NCI-H1930 (cell line): ENCODE measurements around the gene ORM1.
A peak's percentile ranks its signal among the peaks of the same experiment; 100 is the strongest.

ENCODE experiments used
- DNase-seq, 2 experiments: peaks; one replicate each; lab custom pipeline; 2025; lab: John Stamatoyannopoulos, UW

Gene ORM1

GRCh38 chr9:114287763-114288192 lies 35.1 kb upstream of the ORM1 start:
- no peak for DNase-seq

- no peak for DNase-seq
These were observed 34.5 kb upstream of the ORM1 start for GRCh38 chr9:114288193-114289091.

DNA sequence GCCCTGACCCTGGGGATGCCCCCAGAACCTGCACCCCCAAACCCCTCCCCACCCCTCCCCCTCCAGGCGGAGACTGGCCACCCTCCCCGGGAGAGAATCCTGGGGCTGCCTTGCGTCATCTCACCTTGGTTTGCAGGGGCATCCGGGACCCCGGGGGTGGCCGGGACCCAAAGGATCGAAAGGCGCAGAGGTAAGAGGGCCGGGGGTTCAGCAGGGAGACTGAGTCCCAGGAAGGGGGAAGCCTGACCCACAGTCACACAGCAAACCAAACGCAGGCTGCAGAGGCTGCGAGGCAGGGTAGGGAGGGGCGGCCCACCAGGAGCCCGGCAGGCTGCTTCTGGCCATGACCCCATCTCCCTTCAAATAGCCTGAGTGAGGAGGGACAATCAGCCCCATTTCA lies 33.8 kb upstream of the ORM1 start:
- DNase-seq, result no peak

DNA sequence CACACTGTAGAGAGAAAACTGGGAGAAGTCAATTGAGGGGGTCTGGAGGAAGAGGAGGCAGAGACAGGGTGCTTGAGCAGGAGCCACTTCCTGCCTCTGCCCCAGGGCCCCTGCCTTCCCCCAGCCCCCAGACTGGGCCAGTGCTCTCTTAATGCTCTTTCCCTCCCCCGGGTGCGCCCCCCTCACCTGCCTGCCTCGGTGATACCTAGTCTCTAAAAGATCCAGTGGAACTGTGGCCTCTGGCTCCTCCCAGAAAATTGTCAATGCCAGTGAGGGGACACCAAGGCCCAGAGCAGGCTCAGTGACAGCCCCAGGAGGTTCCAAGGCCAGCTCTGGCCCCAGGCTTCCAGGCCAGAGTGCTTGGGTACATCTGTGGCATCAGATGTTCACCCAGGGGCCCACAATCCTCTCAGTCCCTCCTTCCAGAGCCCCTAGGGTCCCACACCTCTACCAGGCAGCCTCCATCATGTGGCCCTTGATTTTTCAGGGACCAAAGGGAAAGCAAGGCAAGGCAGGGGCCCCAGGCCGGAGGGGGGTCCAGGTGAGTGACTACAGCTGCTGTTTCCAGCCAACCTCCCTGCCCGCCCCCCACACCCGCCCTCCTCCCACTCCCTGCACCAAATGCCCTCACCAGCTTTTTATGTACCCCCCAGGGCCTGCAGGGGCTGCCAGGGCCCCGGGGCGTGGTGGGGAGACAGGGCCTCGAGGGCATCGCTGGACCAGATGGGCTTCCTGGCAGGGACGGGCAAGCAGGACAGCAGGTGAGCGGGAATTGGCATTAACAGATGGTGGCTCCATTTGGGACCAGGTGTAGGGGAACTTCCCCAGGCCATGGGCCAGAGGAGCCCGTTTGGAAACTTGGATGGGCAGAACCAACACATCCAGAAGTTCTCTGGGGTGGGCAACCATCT lies 33.1 kb upstream of the ORM1 start:
- no peak for DNase-seq

- no peak for DNase-seq
These were observed 32.3 kb upstream of the ORM1 start for GRCh38 chr9:114290561-114290986.

- peak; percentile 25 to 52 for DNase-seq
These were observed 31.8 kb upstream of the ORM1 start for GRCh38 chr9:114291064-114291474.

GRCh38 chr9:114291886-114292590 lies 30.9 kb upstream of the ORM1 start:
- no peak for DNase-seq

DNA sequence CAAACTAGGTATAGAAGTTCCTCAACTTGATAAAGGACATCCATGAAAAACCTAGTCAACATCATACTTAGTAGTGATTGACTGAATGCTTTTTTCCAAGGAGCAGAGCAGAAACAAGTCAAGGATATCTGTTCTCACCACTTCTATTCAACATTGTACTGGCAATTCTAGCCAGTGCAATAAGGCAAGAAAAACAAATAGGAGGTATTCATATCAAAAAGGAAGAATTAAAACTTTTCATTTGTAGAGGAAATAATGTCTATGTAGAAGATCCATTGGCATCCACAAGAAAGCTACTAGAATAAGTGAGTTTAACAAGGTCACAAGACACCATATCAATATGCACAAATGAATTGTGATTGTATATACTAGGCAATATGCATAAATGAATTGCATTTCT lies 28.2 kb upstream of the ORM1 start:
- DNase-seq, result no peak

- no peak for DNase-seq
These were observed 26.6 kb upstream of the ORM1 start for GRCh38 chr9:114296338-114296737.

- no peak for DNase-seq
These were observed 23.4 kb upstream of the ORM1 start for GRCh38 chr9:114299286-114300152.

- no peak for DNase-seq
These were observed 22.6 kb upstream of the ORM1 start for GRCh38 chr9:114300153-114300845.

DNA sequence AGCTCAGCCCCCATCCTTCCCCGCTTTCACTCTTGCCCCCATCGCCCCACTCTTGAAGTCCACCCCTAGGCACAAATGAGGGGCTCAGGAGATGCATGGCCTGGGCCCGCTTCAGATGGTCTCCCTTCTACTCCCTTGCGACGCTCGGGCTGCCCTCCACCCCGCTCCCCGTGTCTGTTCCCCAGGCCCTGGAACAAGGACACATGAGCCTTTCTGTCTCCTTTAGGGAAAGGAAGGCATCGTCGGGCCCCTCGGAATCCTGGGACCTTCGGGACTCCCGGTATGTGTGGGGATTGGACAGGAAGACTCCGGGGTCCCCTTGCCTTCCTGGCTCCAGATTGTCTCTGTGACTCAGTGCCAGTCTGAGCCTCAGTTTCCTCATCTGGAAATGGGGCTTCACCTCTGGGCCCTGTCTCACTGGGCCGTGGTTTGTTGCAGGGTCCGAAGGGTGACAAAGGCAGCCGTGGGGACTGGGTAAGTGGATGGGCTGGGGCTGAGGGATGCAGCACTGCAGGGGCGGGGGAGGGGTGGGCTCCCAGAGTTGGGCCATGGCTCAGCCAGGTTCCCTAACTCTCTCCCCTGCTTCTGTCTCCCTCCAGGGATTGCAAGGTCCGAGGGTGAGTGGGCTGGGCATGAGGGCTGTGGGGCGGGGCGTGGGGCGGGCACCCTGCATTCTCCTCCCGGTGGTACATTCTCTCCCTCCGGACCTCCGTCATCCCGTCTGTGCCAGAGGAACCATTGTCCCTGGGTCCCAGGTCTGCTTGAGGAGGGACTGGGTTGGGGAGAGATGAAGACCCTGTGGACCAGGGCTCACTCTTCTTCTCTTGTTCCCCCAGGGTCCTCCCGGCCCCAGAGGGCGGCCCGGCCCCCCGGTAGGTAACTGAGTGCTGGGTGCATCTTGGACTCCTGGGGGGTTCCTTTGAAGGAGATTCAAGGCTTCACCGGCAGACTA lies 21.8 kb upstream of the ORM1 start:
- no peak for DNase-seq

- DNase-seq, result no peak
These were observed 20.9 kb upstream of the ORM1 start for GRCh38 chr9:114301798-114302565.

DNA sequence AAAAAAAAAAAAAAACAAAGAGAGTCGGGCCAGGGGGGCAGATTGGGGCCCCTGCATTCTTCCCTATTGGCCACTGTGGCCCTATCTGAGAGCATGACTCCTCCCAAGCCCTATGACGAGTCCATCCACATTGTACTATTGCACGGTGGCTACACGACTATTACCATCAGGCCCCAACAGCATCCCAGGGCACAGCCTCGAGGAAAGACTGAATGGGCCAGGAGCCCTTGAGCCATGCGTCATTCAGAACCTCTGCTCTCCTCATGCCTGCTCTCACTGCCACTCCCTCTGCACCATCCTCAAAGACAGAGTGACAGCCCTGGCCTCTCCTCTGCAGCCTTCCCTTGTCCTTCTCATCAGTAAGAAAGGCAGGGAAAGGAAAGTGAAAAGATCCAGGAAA lies 20.2 kb upstream of the ORM1 start:
- no peak for DNase-seq

DNA sequence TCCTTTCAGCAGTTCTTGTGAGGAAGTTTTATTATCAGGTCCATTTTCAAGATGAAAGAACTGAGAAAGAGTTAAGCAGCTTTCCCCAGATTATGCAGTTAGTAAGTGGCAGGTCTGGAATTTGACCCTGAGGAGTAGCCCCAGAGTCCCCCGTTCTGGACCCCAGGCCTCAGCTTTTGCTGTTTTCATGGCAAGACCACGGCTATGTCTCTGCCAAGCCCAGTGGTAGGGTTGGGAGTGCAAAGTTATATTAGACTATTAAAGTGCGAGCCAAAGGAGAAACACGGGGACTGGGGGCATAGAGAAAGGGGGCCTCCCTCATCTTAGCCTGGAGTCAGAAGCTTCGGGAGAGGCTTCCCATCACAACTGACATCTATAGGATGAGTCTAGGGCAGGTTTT lies 19.3 kb upstream of the ORM1 start:
- no peak for DNase-seq

GRCh38 chr9:114303977-114304376 lies 18.9 kb upstream of the ORM1 start:
- no peak for DNase-seq

DNA sequence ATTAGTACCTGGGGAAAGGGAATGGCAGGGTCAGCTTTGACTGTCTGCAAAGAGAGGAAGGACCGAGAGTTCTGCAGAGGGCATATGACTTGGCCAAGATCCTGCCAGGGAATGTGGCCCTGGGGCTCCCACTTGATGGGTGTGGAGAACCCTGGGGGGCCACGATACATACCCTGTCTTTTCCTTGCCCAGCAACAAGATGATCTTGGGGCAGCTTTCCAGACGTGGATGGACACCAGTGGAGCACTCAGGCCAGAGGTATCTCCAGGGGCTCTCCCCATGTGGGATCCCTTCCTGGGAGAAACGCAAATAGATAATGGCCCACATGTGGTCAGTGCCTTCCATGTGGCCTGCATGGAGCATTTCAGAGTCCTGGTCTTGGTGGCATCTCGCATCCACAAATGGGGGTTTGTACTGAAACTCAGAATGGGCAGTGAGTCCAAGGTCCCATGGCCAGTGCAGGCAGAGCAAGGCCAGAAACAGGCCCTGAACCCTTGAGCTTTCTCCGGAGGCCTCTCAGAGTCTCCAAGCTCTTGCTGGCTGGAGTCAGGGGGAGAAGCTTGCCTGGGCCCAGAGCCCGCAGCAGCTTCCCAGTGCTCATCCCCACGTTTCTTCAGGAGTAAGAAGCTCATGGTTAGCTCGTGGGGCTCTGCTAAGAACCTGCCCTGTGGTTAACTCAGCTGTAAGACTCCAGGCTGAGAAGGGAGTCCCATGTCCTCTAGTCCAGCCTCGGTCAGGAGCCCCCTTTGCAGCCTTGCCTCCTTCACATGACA lies 18.3 kb upstream of the ORM1 start:
- no peak for DNase-seq

GRCh38 chr9:114307899-114308267 lies 15.0 kb upstream of the ORM1 start:
- DNase-seq, result no peak
